D341Med (cell line): Measurements from ENCODE around the gene LRRC46.
A peak's percentile ranks its signal among the peaks of the same experiment; 100 is the strongest.

Source experiments
- DNase-seq: peaks from one replicate; pipeline ENCODE4 v3.0.0; 2012; ENCODE audit warnings: low spot score

LRRC46 gene

GRCh38 chr17:47810200-47810821, 21.2 kb upstream of the LRRC46 start:
- DNase-seq = peak; percentile 68

GRCh38 chr17:47810901-47811635, 20.4 kb upstream of the LRRC46 start:
- peak; percentile 32 for DNase-seq

GRCh38 chr17:47811709-47812108, 19.8 kb upstream of the LRRC46 start:
- DNase-seq = no peak

GRCh38 chr17:47812146-47812920, 19.1 kb upstream of the LRRC46 start:
- DNase-seq = peak; percentile 33

- DNase-seq = no peak
These were observed 18.4 kb upstream of the LRRC46 start for GRCh38 chr17:47813077-47813476.

- DNase-seq = no peak
These were observed 17.9 kb upstream of the LRRC46 start for GRCh38 chr17:47813512-47814031.

- no peak for DNase-seq
These were observed 16.2 kb upstream of the LRRC46 start for GRCh38 chr17:47815106-47815918.

GRCh38 chr17:47816111-47816735, 15.2 kb upstream of the LRRC46 start:
- no peak for DNase-seq

- no peak for DNase-seq
These were observed 14.5 kb upstream of the LRRC46 start for GRCh38 chr17:47816947-47817346.

- DNase-seq = no peak
These were observed 13.3 kb upstream of the LRRC46 start for GRCh38 chr17:47818002-47818695.

- DNase-seq = no peak
These were observed 12.0 kb upstream of the LRRC46 start for GRCh38 chr17:47819475-47819874.

GRCh38 chr17:47820033-47820789, 11.3 kb upstream of the LRRC46 start:
- no peak for DNase-seq

- DNase-seq = no peak
These were observed 10.4 kb upstream of the LRRC46 start for GRCh38 chr17:47821031-47821423.

GRCh38 chr17:47821424-47822391, 9.8 kb upstream of the LRRC46 start, which contains the start of gene OSBPL7:
TSS of gene OSBPL7 (minus strand) at chr17:47821794. CDS start at chr17:47820278, 1,516 bp downstream.
- peak; percentile 94 for DNase-seq

GRCh38 chr17:47822785-47823184, 8.7 kb upstream of the LRRC46 start:
- no peak for DNase-seq

GRCh38 chr17:47823519-47823918, 8.0 kb upstream of the LRRC46 start:
- DNase-seq = no peak

GRCh38 chr17:47829870-47830269, 1.6 kb upstream of the LRRC46 start:
- DNase-seq = no peak

GRCh38 chr17:47830396-47831002, 971 bp upstream of the LRRC46 start:
- no peak for DNase-seq
